K562 (cell line): Measurements from ENCODE around the gene TMC8. TPM values are rescaled to one million over a fixed set of nuclear protein-coding genes. Genes with fewer than 3 reads are reported as not detected.

Experiments used
- FOXA1 ChIP-seq: fragments of 450-650 bp; IDR thresholded peaks from 2 replicates; pipeline ENCODE4 v1.6.1; 2016; ENCODE audit warnings: mild to moderate bottlenecking, borderline replicate concordance
- FOXK2 ChIP-seq, 2 experiments: fragments of 450-650 bp; IDR thresholded peaks in 1 of 2; conservative IDR thresholded peaks in 1 of 2; 2 replicates each; pipeline ENCODE4 v1.6.1; 2016; ENCODE audit warnings: low read depth in 2 of 2, mild to moderate bottlenecking in 1 of 2
- MED1 ChIP-seq: sonication (generic); formaldehyde crosslinking; IDR thresholded peaks from 2 replicates; pipeline ENCODE4 v1.8.1; 2023; ENCODE audit warnings: missing genetic modification reagents, borderline replicate concordance
- NFIX ChIP-seq: fragments of 250-450 bp; sonication (Bioruptor Pico); IDR thresholded peaks from 2 replicates; pipeline ENCODE4 v1.4.0; 2020; ENCODE audit warnings: low read depth, mild to moderate bottlenecking, moderate library complexity
- PML ChIP-seq: IDR thresholded peaks from 2 replicates; pipeline ENCODE4 v1.6.1; 2012; ENCODE audit warnings: low read length, inconsistent platforms
- POLR2AphosphoS2 ChIP-seq: IDR thresholded peaks from 2 replicates; pipeline ENCODE4 v1.6.1; 2012; ENCODE audit warnings: low read length, improper control_type of control experiment
- SMAD3 ChIP-seq: fragments of 450-650 bp; formaldehyde crosslinking; conservative IDR thresholded peaks from 2 replicates; pipeline ENCODE4 v1.4.0; 2020; ENCODE audit warnings: mild to moderate bottlenecking
- SPI1 ChIP-seq: IDR thresholded peaks from 2 replicates; pipeline ENCODE4 v1.6.1; 2011; ENCODE audit warnings: low read depth, low read length, control low read depth, borderline replicate concordance
- XRCC5 ChIP-seq: fragments of 200-400 bp; formaldehyde crosslinking; IDR thresholded peaks from 2 replicates; pipeline ENCODE4 v1.6.1; 2017; ENCODE audit warnings: low read depth, mild to moderate bottlenecking, low read length
- ZKSCAN1 ChIP-seq: fragments of 150-350 bp; IDR thresholded peaks from 2 replicates; pipeline ENCODE4 v1.6.1; 2016; ENCODE audit warnings: low read depth, low read length
- ZNF551 ChIP-seq: fragments of 250-450 bp; sonication (Bioruptor Pico); IDR thresholded peaks from 2 replicates; pipeline ENCODE4 v1.5.0; 2021; ENCODE audit warnings: mild to moderate bottlenecking, moderate library complexity
- ZZZ3 ChIP-seq: fragments of 450-650 bp; IDR thresholded peaks from 2 replicates; pipeline ENCODE4 v1.6.1; 2016; ENCODE audit warnings: antibody characterized with exemption, mild to moderate bottlenecking, moderate library complexity
- polyA plus RNA-seq, 8 experiments: library from polyadenylated mRNA; depleted of rRNA in 4 of 8; stranded (reverse) in 5 of 8; unstranded in 3 of 8; fragments of >200 nt; fragmentation: Nextera tagmentation in 2 of 8; fragmentation: Illumina TruSeq in 1 of 8; extraction: Ambion mirVana in 2 of 8; extraction: Trizol in 1 of 8; gene quantifications; 2 replicates each; pipeline versions ENCODE4 v1.2.1 to v1.2.3, GENCODE V29; 2011 to 2014; ENCODE audit warnings: inconsistent platforms in 1 of 8, missing spikeins in 1 of 8
- total RNA-seq, 7 experiments: library from RNA; depleted of rRNA in 6 of 7; stranded (reverse); fragments of >200 nt in 6 of 7; fragmentation: Illumina TruSeq in 2 of 7; extraction: Trizol in 2 of 7; gene quantifications; 2 replicates each; pipeline versions ENCODE4 v1.2.1 to v1.2.3, GENCODE V29; 2011 to 2021; ENCODE audit warnings: low replicate concordance in 1 of 7
- TF ChIP-seq, protein P1 (sequence below): fragments of 450-650 bp; IDR thresholded peaks from 2 replicates; pipeline ENCODE4 v1.6.1; 2016; ENCODE audit warnings: mild to moderate bottlenecking
- TF ChIP-seq, protein P2 (sequence below): sonication (generic); formaldehyde crosslinking; IDR thresholded peaks from 2 replicates; pipeline ENCODE4 v1.8.1; 2022; ENCODE audit warnings: missing genetic modification reagents
- TF ChIP-seq, protein P3 (sequence below): sonication (generic); formaldehyde crosslinking; IDR thresholded peaks from 2 replicates; pipeline ENCODE4 v1.8.0; 2022; ENCODE audit warnings: mild to moderate bottlenecking, missing genetic modification reagents
- TF ChIP-seq, protein P4 (sequence below), 2 experiments: IDR thresholded peaks in 1 of 2; conservative IDR thresholded peaks in 1 of 2; 2 replicates each; pipeline ENCODE4 v1.6.1; 2016; ENCODE audit warnings: low read depth in 2 of 2, mild to moderate bottlenecking in 1 of 2, missing compliant biosample characterization in 1 of 2, missing genetic modification characterization in 1 of 2, moderate library complexity in 1 of 2

TMC8 gene
- total and polyA plus RNA-seq, 9 of the 15 experiments (the other 6 are each of a cell fraction or from before 2014, with no cell fraction given): 0.13 to 10.9 (median 2.8) TPM

DNA sequence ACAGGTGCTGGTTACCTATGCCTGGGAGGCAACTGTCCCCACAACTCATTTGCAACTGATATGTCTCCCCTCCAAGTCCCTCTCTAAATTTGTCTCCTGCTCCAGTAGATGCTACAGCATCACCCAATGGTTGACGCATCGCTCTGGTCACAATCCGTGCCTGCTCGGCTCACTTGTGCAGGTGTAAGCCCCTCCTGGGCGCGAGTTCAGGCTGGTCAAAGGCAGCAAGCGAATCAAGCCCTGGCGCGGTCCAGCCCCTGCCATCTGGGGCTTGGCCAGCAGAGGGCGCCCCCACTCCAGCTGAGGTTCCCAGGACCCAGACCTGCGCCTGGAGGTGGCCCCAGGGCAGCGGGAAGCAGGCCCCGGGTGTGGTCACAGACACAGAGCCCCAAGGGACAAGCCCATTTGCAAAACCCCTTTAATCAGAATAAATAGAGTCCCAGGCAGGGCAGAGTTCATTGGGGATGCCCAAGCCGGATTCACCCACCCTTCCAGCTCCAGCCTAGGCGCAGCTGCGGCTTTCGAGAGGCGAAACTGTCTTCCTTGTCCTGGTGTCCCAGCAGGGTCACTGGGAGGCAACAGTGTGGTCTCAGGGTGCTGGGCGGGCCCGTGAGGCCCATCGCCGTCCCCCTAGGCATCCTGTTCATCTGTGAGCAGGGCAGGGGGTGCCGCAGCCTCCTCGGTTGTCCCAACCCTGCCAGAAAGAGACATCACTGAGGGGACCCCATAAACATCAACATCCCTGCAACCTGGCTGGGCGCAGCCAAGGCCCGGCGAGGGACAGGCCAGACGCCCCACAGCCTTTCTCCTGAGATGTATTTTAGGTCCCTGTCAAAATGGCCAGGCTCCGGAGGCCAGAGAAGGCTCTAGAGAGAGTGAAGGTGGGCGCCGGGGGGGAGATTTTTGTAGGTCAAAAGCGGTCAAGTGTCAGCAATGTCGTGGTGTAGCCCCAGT is 17.8 kb upstream of the TMC8 start (continued):
- TF ChIP-seq, protein P1, sequence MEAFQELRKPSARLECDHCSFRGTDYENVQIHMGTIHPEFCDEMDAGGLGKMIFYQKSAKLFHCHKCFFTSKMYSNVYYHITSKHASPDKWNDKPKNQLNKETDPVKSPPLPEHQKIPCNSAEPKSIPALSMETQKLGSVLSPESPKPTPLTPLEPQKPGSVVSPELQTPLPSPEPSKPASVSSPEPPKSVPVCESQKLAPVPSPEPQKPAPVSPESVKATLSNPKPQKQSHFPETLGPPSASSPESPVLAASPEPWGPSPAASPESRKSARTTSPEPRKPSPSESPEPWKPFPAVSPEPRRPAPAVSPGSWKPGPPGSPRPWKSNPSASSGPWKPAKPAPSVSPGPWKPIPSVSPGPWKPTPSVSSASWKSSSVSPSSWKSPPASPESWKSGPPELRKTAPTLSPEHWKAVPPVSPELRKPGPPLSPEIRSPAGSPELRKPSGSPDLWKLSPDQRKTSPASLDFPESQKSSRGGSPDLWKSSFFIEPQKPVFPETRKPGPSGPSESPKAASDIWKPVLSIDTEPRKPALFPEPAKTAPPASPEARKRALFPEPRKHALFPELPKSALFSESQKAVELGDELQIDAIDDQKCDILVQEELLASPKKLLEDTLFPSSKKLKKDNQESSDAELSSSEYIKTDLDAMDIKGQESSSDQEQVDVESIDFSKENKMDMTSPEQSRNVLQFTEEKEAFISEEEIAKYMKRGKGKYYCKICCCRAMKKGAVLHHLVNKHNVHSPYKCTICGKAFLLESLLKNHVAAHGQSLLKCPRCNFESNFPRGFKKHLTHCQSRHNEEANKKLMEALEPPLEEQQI: no peak
- no peak for TF ChIP-seq NFIX (CRISPR knock-in tag)
- TF ChIP-seq ZNF551 (CRISPR knock-in tag): no peak
- no peak for TF ChIP-seq PML
- TF ChIP-seq FOXA1: no peak
- TF ChIP-seq, protein P2, sequence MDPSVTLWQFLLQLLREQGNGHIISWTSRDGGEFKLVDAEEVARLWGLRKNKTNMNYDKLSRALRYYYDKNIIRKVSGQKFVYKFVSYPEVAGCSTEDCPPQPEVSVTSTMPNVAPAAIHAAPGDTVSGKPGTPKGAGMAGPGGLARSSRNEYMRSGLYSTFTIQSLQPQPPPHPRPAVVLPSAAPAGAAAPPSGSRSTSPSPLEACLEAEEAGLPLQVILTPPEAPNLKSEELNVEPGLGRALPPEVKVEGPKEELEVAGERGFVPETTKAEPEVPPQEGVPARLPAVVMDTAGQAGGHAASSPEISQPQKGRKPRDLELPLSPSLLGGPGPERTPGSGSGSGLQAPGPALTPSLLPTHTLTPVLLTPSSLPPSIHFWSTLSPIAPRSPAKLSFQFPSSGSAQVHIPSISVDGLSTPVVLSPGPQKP (CRISPR knock-in tag): no peak
- TF ChIP-seq SPI1: no peak
- no peak for TF ChIP-seq MED1 (CRISPR knock-in tag)
- TF ChIP-seq XRCC5: 0 out of 2 replicates have a peak, but pooled peaks have one; percentile 66
- TF ChIP-seq SMAD3: no peak
- TF ChIP-seq FOXK2 (conservative IDR thresholded peaks at IDR 0.05 in 1 of 2, IDR thresholded peaks at IDR 0.05 in 1 of 2; ENCODE audit: low read depth in 2 of 2): no peak
- no peak for TF ChIP-seq ZKSCAN1
- TF ChIP-seq, protein P3, sequence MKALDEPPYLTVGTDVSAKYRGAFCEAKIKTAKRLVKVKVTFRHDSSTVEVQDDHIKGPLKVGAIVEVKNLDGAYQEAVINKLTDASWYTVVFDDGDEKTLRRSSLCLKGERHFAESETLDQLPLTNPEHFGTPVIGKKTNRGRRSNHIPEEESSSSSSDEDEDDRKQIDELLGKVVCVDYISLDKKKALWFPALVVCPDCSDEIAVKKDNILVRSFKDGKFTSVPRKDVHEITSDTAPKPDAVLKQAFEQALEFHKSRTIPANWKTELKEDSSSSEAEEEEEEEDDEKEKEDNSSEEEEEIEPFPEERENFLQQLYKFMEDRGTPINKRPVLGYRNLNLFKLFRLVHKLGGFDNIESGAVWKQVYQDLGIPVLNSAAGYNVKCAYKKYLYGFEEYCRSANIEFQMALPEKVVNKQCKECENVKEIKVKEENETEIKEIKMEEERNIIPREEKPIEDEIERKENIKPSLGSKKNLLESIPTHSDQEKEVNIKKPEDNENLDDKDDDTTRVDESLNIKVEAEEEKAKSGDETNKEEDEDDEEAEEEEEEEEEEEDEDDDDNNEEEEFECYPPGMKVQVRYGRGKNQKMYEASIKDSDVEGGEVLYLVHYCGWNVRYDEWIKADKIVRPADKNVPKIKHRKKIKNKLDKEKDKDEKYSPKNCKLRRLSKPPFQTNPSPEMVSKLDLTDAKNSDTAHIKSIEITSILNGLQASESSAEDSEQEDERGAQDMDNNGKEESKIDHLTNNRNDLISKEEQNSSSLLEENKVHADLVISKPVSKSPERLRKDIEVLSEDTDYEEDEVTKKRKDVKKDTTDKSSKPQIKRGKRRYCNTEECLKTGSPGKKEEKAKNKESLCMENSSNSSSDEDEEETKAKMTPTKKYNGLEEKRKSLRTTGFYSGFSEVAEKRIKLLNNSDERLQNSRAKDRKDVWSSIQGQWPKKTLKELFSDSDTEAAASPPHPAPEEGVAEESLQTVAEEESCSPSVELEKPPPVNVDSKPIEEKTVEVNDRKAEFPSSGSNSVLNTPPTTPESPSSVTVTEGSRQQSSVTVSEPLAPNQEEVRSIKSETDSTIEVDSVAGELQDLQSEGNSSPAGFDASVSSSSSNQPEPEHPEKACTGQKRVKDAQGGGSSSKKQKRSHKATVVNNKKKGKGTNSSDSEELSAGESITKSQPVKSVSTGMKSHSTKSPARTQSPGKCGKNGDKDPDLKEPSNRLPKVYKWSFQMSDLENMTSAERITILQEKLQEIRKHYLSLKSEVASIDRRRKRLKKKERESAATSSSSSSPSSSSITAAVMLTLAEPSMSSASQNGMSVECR (CRISPR knock-in tag): no peak
- TF ChIP-seq ZZZ3: no peak
- peak; percentile 86 for TF ChIP-seq POLR2AphosphoS2
- TF ChIP-seq, protein P4, sequence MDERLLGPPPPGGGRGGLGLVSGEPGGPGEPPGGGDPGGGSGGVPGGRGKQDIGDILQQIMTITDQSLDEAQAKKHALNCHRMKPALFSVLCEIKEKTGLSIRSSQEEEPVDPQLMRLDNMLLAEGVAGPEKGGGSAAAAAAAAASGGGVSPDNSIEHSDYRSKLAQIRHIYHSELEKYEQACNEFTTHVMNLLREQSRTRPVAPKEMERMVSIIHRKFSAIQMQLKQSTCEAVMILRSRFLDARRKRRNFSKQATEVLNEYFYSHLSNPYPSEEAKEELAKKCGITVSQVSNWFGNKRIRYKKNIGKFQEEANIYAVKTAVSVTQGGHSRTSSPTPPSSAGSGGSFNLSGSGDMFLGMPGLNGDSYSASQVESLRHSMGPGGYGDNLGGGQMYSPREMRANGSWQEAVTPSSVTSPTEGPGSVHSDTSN (CRISPR knock-in tag; IDR thresholded peaks at IDR 0.05; ENCODE audit: low read depth): no peak
- TF ChIP-seq, protein P4 (tag; conservative IDR thresholded peaks at IDR 0.05; ENCODE audit: low read depth): no peak
